GM19099 (cell line): ENCODE measurements around the gene PFDN1.
A peak's percentile ranks its signal among the peaks of the same experiment; 100 is the strongest.

Experiments
- POLR2A ChIP-seq: IDR thresholded peaks from 3 replicates; pipeline ENCODE4 v1.6.1; 2011; ENCODE audit warnings: low read depth; ENCODE audit not compliant: insufficient read length; ENCODE audit errors: extremely low read depth

The PFDN1 gene, protein sequence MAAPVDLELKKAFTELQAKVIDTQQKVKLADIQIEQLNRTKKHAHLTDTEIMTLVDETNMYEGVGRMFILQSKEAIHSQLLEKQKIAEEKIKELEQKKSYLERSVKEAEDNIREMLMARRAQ

DNA sequence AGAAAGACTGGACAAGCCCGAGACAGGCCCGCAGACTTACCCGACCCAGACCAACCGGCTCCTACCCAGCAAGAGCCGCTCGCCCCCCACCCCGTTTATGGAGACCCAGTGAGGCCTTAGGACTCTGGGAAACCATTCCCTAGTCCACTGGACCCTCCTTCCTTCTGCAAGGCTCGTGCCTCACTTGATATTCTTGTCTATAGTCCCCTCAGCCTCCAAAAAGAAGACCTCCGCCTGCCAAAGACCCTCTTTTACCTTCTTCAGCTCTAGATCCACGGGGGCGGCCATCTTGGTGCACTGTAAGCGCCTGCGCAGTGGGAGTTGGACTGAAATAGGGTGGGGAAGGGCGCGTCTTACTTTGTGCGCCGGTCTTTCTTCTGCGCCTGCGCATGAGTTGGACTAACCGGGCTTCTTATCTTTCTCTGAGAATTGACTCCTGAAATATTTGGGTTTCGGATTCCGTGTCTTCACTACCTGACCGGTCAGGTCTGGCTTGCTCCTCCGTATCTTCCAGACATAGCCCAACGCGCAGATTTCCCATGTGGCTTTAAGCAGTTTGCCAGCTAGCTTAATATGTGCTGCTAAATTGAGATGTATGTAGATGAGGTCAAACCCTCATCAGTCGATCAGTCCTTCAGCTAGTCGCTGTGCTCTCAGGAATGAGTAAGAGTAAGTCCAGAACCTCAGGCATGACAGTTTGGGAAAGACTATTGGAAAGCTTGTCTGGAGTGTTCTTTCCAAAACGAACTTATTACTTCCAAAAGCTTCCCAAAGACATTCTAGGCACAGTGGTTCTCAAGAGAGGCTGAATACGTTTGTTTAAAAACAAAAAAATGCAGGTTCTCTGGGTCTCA lies at the start of gene PFDN1:
PFDN1 (minus strand) TSS at position 316 of the 854 bp plus-strand sequence; CDS start at position 288, 28 bp downstream.
- peak; percentile 81 for TF ChIP-seq POLR2A

DNA sequence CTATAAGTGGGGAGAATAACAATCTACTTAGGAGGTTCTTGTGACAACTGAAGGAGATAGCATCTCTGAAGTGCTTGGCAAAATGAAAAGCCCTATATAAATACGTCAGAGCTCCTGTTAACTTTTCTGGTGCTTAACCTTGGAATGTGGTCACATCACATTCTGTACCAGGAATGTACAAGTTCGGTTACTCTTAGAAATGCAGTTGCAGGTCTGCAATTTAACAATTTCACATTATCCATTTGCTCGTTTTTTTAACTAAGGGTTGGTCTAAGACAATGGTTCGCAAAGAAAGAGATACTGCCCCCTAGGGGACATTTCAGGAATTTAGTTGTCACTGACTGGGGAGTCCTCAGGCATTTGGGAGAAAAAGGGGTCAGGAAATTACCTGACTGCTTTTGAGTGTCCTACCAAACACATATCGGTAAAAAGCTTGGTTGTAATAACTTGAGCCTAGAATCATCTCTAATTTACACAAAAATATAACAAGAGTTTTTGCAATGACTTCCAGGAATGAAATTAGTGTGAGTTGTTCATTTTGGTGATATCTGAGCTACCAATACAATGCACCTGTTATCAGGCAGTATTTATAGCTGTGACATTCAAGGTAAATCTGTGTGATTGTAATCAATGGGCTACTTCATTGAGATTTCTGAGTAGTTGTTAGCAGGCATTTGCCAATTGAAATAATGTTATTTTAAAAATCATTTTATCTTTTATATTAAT lies 48.9 kb upstream of the PFDN1 start:
- TF ChIP-seq POLR2A = no peak

DNA sequence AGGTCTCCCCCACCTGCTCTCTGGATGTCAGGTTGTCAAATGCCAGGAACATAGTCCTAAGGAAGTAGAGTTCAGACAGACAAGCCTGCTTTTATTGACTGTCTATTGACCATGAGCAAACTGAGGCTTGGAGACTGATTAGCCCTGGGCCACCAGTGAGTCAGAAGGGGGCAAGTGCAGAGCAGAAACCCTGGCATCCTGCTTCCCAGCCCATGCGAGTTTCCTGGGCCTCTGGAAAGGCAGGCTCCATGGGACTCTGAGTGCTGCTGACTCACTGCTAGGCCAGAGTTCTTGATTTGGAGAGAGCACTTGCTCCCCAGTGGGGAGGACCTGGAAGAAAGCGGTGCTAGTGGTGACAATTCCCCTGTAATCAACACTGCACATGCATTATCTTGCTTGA lies 46.3 kb upstream of the PFDN1 start:
- TF ChIP-seq POLR2A = no peak

DNA sequence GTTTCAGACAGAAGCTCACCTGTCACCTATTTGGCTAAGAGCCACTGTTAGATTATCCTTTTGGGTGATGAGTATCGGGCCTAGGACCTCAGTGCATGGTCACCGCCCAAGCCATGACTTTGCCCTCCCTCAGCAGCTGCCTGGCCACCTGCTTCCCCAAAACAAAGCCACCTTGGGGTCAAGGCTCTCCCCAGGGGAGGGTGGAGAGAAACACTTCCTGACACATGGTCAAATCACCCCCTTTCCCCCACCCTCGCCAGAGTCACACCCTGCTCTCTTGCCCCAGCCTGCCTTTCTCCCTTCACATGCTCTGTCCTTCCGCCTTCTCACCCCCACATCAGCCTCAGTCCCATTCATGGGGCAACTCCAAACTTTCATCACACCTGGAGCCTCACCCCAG lies 45.2 kb upstream of the PFDN1 start:
- no peak for TF ChIP-seq POLR2A

DNA sequence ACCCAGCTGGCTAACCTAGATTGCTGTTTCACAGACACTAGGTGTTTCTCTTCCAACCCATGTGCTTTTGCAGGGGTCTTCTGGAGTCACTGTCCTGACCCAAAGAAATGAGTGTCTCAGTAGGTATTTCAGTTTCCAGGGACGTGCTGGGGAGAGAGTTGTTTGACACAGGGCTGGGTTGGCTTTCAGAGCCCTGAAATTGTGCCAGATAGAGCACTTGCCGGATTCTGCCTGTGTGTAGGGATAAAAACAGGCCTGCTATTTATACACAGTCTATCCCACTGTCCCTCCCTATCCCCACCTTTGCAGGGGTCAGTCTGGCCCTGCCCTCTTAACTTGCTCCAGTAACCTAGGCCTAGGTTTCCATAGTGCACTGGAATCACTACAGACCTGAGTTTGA lies 44.5 kb upstream of the PFDN1 start:
- TF ChIP-seq POLR2A = no peak

DNA sequence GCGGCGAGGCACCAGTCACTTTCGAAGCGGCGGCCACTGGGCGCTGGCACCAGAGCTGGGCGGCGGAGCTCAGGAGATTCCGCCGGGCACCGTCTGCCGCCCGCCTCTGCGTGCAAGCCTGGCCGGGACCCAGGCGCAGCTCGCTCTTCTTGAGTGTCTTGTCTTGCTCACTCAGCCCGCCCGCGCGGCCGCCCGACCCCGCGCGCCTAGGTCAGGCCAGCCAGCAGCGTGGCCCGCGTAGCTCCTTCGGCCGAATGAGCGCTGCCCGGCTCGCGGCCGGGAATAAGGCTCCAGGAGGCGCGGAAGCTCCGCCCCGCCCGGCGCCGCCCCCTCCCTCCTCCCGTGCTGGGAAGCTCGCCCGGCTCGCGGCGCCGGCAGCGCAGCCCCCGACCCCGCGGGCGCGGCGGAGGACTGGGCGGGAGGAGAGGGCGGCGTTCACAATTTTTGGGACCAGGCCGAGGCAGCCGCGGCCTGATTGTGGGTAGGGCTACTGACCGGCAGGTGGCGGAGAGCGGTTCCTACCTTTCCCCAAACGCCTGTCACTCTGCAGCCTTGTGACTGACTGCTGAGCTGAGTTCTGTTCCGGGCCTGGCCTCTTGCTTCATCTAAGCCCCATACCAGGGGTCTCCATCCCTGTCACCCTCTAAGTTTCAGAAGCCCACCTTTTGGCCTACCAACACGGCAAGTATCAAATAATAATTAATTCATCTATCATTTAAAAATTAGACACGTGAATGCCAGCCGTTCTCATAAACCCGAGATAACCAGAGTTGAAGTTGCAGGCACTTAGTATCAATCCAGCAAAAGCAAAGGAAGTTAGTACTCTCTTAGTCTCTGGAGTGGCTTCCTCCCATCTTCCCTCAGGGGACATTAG lies 43.7 kb upstream of the PFDN1 start, which contains the start of gene HBEGF:
HBEGF (minus strand) TSS at position 256 of the 874 bp plus-strand sequence. CDS start 275 bp downstream, outside the sequence.
- TF ChIP-seq POLR2A = peak; percentile 62

DNA sequence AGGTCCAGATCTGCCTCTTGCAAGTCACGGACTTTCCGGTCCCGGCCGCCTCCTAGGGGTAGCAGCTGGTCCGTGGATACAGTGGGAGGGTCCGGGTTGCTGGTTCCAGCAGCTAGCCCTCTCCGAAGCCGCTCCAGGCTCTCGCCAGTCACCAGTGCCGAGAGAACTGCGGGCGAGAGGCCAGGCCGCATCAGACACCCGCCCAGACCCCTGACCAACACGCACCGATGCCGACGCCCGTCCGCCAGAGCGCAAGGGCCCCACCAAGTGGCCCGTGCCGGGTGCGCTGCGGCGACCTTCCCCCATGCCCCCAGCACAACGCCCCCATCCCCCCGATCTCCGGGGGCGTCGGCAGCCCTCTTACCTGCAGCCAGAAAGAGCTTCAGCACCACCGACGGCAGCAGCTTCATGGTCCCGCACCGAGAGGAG lies 43.0 kb upstream of the PFDN1 start:
- TF ChIP-seq POLR2A = no peak

DNA sequence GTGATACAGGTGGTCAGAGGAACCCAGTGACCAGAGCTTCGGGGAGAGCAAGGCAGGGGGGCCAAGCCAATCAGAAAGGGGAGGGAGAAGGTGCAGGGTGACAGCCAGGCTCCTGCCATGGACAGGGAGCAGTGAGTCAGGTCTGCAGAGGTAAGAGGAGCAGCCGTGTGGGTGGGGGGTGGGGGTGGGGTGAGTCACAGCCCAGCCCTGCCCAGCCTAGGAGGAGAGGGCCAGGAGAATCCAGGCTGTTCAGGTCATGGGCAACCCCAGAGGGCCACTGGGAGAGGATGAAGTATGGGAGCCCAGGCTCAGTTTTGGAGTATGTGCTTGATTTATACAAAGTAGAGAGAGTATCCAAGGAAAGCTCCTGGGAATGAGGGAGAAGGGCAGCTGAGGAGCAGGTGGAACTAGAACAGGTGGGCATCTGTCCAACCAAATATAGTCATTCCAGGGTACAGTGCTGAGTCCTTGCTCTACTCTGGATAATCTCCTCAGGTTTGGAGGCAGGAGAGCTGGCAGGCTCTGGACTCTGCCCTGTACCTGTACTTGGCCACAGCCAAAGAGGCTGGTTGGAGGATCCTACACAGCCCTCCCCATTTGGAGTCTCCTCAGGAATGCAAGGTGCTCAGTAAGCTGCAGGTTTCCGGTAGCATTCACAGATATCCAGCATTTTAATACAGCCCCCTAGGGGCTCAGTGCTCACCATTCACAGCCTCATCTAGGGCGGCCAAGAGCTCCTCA lies 42.0 kb upstream of the PFDN1 start:
- TF ChIP-seq POLR2A = no peak

DNA sequence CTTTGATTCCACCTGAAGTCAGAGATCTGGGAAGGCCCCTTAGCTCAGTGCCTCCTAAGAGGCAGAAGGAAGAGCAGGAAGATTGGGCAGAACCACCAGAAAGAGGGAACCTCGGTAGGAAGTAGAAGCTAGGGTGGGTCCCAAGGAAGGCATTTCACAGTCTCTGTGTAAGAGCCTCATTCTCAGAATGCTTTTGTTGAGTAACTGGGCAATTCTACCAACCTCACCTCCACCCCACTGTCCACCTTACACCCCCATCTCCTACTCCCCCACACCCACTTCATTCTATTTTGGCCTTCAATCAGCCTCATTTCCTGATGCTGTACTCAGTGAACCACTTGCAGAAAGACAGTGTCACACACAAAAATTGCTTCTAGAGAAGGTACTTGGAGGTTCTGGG lies 40.0 kb upstream of the PFDN1 start:
- TF ChIP-seq POLR2A = no peak

DNA sequence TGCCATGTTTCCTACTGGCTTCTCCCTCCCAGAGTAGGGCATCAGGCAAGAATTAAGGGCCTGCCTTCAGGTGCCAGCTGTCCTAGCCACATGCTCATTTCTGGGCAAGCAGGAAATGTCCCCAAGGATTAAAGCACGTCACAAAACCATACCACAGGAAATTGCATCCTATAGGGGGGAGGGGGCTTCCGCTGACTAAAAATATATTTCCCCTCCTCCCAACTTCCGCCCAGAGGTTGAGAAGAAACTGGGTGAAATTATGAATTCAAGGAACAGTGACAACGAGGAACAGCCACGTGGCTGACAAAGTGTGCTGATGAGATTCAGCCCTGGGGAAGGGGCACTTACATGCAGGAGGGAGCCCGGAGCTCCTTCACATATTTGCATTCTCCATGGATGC lies 39.4 kb upstream of the PFDN1 start:
- TF ChIP-seq POLR2A = no peak

DNA sequence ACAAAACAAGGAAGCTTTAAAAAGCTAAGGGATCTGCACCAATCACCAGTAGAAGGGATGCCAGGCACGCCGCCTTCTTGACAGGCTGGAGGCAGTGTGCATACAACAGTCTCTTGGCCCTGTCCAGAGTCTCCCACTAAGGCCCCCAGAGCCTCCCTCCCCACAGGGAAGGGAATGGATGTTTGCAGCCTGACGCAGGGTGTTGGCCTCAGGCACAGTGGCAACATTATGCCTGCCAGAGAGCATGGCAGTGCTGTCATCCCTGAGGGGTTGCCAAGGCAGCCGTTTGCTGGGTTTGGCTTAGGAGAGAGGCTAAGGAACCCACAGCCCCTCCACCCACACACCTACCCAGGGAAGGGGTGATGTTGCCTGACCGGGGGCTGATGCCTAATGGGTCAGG lies 38.7 kb upstream of the PFDN1 start:
- no peak for TF ChIP-seq POLR2A

DNA sequence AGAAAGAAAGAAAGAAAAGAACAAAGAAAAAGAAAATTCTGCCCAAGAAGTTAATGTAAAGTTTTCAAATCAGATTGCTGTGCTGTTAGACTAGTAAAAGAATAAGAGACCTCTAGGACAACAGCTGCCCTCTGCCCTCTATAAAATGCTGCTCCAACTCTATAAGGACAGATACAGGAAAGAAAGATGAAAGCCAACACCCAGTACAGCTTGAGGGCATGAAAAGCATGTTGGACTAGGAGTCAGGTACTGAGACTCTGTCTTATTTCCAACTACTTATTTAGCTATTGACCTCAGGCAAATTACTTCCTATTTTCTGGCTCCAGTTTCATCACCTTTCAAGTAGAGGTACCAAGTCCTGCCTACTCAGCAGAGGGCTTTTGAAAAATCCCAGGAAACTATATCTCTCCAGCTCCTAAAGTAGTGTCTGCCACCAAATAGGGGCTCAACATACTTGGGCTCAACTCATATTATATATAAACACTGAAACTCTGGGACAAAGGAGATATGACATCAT lies 37.8 kb upstream of the PFDN1 start:
- TF ChIP-seq POLR2A = no peak

DNA sequence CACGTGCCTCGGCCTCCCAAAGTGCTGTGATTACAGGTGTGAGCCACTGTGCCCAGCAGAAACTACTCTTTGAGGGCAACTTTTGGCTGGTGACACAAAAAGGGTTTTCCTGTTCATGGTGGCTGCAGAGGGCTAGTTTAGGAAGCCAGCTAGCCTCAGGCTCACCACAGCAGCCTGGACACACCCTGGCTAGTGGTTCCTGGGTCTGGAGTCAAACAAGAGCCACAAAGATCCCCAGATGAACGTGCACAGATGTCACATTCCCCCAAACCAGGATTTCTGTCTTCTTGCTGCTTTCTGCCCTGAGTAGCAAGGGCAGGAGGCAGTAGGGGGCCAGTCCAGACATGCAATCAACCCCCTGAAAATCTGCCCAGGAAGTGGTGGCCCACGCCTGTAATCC lies 36.7 kb upstream of the PFDN1 start:
- no peak for TF ChIP-seq POLR2A

DNA sequence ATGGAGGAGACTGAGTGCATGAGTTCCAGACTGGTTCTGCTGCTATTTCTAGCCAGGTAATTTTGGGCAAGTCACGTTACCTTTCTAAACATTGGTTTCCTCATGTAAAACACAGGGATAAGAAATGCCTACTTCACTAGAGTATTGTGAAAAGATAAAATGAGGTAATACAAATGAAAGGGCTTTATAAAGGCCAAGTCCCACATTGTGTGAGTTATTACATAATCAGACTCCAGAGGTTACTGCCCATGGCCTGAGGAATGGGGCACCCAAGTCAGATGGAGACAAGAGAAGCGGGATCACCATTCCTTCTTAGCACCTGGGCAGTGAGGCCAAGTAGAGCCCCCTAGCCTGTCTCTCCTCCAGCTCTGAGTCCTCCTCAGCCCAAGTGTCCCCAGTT lies 36.0 kb upstream of the PFDN1 start:
- no peak for TF ChIP-seq POLR2A
